ENCODE data around the gene MZF1. TPM values are rescaled to one million over a fixed set of nuclear protein-coding genes. Genes with fewer than 3 reads are reported as not detected.

The MZF1 gene
- total and polyA plus RNA-seq, 2 experiments from 2014 or later = 10.2 to 21.8 TPM

GRCh38 chr19:58551123-58551497 is 22.0 kb downstream of the MZF1 start (continued):
- TF ChIP-seq ZNF462 (CRISPR knock-in tag; IDR thresholded peaks at IDR 0.05) = no peak
- no peak for TF ChIP-seq POLR2AphosphoS5 (IDR thresholded peaks at IDR 0.05; ENCODE audit: low read depth)
- TF ChIP-seq NANOG (IDR thresholded peaks at IDR 0.05; ENCODE audit: borderline replicate concordance) = no peak
- no peak for TF ChIP-seq CREB1 (CRISPR knock-in tag; IDR thresholded peaks at IDR 0.05; ENCODE audit: low read depth)
- no peak for TF ChIP-seq EZH2phosphoT487 (IDR thresholded peaks at IDR 0.05; ENCODE audit: unreplicated experiment)
- TF ChIP-seq STAT1 (IDR thresholded peaks at IDR 0.05; ENCODE audit: unreplicated experiment) = no peak
- TF ChIP-seq EZH2 (IDR thresholded peaks at IDR 0.05; ENCODE audit: low read depth, unreplicated experiment) = no peak
- TF ChIP-seq CTCF (conservative IDR thresholded peaks at IDR 0.05; ENCODE audit: low read depth in 2 of 2) = no peak
